Measurements from ENCODE around the gene ABHD15.

Gene ABHD15

DNA sequence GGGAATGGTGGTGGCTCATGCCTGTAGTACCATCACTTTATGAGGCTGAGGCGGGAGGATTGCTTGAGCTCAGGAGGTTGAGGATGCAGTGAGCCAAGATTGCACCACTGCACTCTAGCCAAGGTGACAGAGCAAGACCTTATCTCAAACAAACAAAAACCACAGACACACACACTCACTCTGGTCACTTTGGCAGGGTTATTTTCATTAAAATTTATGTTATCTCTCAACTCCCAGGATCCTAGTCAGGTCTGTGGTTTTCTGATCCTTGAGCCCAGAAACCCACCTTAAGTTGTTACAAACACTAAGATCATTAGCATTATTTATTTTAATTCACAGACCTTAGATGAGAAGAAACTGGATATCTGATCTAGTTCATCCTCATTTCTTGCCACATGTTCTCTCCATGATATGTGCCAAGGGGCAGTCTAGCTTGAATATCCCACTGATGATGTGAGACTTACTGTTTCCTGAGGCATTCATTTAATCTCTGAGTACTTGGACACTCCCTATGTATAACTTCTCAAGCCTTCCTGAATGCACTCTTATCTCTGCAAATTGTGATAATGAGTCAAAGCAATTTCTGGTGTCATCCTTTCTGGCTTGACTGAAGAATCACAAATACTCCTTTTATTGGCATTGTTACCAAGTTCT is 9.6 kb downstream of the ABHD15 start:
- CTCF ChIA-PET = interaction anchor here (0.7 to 1.4 kb wide), 2 partner anchors 187 to 255 kb away, joined by 3 to 5 read pairs; no protein-coding TSS in a partner anchor
- TF ChIP-seq LEF1 (IDR thresholded peaks at IDR 0.05; ENCODE audit: borderline replicate concordance) = no peak
- TF ChIP-seq TARDBP (IDR thresholded peaks at IDR 0.05) = no peak
- no peak for TF ChIP-seq ARNT (IDR thresholded peaks at IDR 0.05)
- TF ChIP-seq FOXA1 (IDR thresholded peaks at IDR 0.05) = no peak
- no peak for TF ChIP-seq NFRKB (IDR thresholded peaks at IDR 0.05)
- TF ChIP-seq FOXK2 (IDR thresholded peaks at IDR 0.05) = no peak
- no peak for TF ChIP-seq SUZ12 (IDR thresholded peaks at IDR 0.05)
- TF ChIP-seq HDGF (IDR thresholded peaks at IDR 0.05; ENCODE audit: borderline replicate concordance) = no peak
- no peak for TF ChIP-seq SP1 (IDR thresholded peaks at IDR 0.05)
- TF ChIP-seq L3MBTL2 (conservative IDR thresholded peaks at IDR 0.05) = no peak
- TF ChIP-seq ZNF384 (IDR thresholded peaks at IDR 0.05) = no peak
- no peak for TF ChIP-seq CTBP1 (IDR thresholded peaks at IDR 0.05; ENCODE audit: borderline replicate concordance)
- TF ChIP-seq ELF4 (IDR thresholded peaks at IDR 0.05) = no peak
- TF ChIP-seq FOXM1 (IDR thresholded peaks at IDR 0.05; ENCODE audit: borderline replicate concordance) = no peak
- no peak for TF ChIP-seq PKNOX1 (IDR thresholded peaks at IDR 0.05)
- no peak for TF ChIP-seq BHLHE40 (IDR thresholded peaks at IDR 0.05; ENCODE audit: borderline replicate concordance)
- POLR2A ChIA-PET = interaction anchor here (0.6 to 1.4 kb wide), 2 partner anchors 9 to 11 kb away, joined by 3 read pairs; no protein-coding TSS in a partner anchor
- DNase-seq (ENCODE audit: extremely low spot score) = no peak

DNA sequence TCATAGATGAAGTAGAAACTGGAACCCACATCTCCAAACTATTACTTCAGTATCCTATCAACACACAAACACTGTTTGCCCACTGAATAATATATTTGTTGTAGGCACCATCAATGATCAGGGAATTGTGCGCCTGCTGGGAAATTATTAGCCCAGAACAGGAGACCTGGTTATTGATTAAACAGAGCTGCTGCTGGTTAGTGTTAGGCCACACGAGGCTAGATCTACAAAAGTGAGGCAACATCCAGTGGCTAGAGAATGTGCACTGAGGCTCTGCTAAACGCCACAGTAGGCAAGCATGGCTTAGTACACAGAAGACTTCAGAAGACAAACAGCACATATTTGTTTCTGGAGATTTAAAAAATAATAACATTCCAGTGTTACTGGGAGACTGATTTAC is 11.0 kb downstream of the ABHD15 start:
- no peak for DNase-seq (ENCODE audit: extremely low spot score)
- ChIA-PET CTCF (interaction anchor here (1.4 kb wide), 1 partner anchor 186 kb away, joined by 5 read pairs; no protein-coding TSS in a partner anchor), POLR2A (no interaction called here)
- TF ChIP-seq ELF4 (IDR thresholded peaks at IDR 0.05) (no peak), TARDBP (IDR thresholded peaks at IDR 0.05) (no peak)

- no peak for TF ChIP-seq TARDBP (IDR thresholded peaks at IDR 0.05)
- TF ChIP-seq L3MBTL2 (conservative IDR thresholded peaks at IDR 0.05) = no peak
- TF ChIP-seq FOXM1 (IDR thresholded peaks at IDR 0.05; ENCODE audit: borderline replicate concordance) = no peak
- TF ChIP-seq LEF1 (IDR thresholded peaks at IDR 0.05; ENCODE audit: borderline replicate concordance) = no peak
- TF ChIP-seq SUZ12 (IDR thresholded peaks at IDR 0.05) = no peak
- TF ChIP-seq NFRKB (IDR thresholded peaks at IDR 0.05) = no peak
- no peak for TF ChIP-seq ELF4 (IDR thresholded peaks at IDR 0.05)
- TF ChIP-seq PKNOX1 (IDR thresholded peaks at IDR 0.05) = no peak
- TF ChIP-seq FOXK2 (IDR thresholded peaks at IDR 0.05) = no peak
- TF ChIP-seq ARNT (IDR thresholded peaks at IDR 0.05) = no peak
- no peak for TF ChIP-seq ZNF384 (IDR thresholded peaks at IDR 0.05)
- DNase-seq (ENCODE audit: extremely low spot score) = no peak
- ChIA-PET POLR2A (interaction anchor here (1.3 kb wide), 1 partner anchor 255 kb away, joined by 3 read pairs; the partner anchor contains the start of gene NUFIP2), CTCF (interaction anchor here (0.5 to 1.7 kb wide), 2 partner anchors 35 to 179 kb away, joined by 3 to 4 read pairs; no protein-coding TSS in a partner anchor)
Measured at GRCh38 chr17:29549177-29549923, 17.5 kb downstream of the ABHD15 start.

GRCh38 chr17:29546830-29547229 is 20.0 kb downstream of the ABHD15 start:
- TF ChIP-seq ZNF384 (IDR thresholded peaks at IDR 0.05) = no peak
- TF ChIP-seq CTBP1 (IDR thresholded peaks at IDR 0.05; ENCODE audit: borderline replicate concordance) = no peak
- no peak for TF ChIP-seq SP1 (IDR thresholded peaks at IDR 0.05)
- no peak for TF ChIP-seq NFRKB (IDR thresholded peaks at IDR 0.05)
- no peak for TF ChIP-seq HDGF (IDR thresholded peaks at IDR 0.05; ENCODE audit: borderline replicate concordance)
- DNase-seq (ENCODE audit: extremely low spot score) = no peak
- POLR2A ChIA-PET = no interaction called here
- CTCF ChIA-PET = no interaction called here

- CTCF ChIA-PET = interaction anchor here (1.0 kb wide), 1 partner anchor 10 kb away, joined by 3 read pairs; no protein-coding TSS in a partner anchor
- DNase-seq (ENCODE audit: extremely low spot score) = no peak
- POLR2A ChIA-PET = no interaction called here
- TF ChIP-seq BHLHE40 (IDR thresholded peaks at IDR 0.05; ENCODE audit: borderline replicate concordance) = no peak
- TF ChIP-seq FOXM1 (IDR thresholded peaks at IDR 0.05; ENCODE audit: borderline replicate concordance) = no peak
- TF ChIP-seq SUZ12 (IDR thresholded peaks at IDR 0.05) = no peak
- TF ChIP-seq L3MBTL2 (conservative IDR thresholded peaks at IDR 0.05) = no peak
- no peak for TF ChIP-seq CTBP1 (IDR thresholded peaks at IDR 0.05; ENCODE audit: borderline replicate concordance)
- no peak for TF ChIP-seq ARNT (IDR thresholded peaks at IDR 0.05)
- TF ChIP-seq FOXA1 (IDR thresholded peaks at IDR 0.05) = no peak
- TF ChIP-seq TARDBP (IDR thresholded peaks at IDR 0.05) = no peak
- TF ChIP-seq FOXK2 (IDR thresholded peaks at IDR 0.05) = no peak
- TF ChIP-seq LEF1 (IDR thresholded peaks at IDR 0.05; ENCODE audit: borderline replicate concordance) = no peak
- no peak for TF ChIP-seq SP1 (IDR thresholded peaks at IDR 0.05)
- no peak for TF ChIP-seq ZNF384 (IDR thresholded peaks at IDR 0.05)
- TF ChIP-seq ELF4 (IDR thresholded peaks at IDR 0.05) = no peak
- TF ChIP-seq NFRKB (IDR thresholded peaks at IDR 0.05) = no peak
- no peak for TF ChIP-seq PKNOX1 (IDR thresholded peaks at IDR 0.05)
- no peak for TF ChIP-seq HDGF (IDR thresholded peaks at IDR 0.05; ENCODE audit: borderline replicate concordance)
Measured at GRCh38 chr17:29546085-29546484, 20.8 kb downstream of the ABHD15 start.

DNA sequence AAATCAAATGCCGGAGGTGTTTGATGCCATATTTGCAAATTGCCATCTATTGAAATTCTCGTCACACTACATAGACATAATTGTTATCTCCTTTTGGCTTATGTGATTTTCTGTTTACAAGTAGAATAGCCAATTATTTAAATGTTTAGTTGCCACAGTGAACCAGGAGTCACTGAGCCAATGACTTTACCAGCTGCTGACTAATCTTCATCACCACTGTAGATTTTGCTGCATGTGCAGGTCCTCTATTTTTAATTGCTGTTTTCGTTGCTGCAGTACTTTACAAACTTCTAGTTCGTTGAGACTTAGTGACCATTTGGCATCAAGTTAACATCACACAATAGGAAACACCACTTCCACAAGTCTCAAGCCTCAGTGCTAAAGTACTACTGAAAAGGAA is 22.8 kb downstream of the ABHD15 start:
- POLR2A ChIA-PET = no interaction called here
- CTCF ChIA-PET = interaction anchor here (0.6 kb wide), 1 partner anchor 17 kb away, joined by 5 read pairs; no protein-coding TSS in a partner anchor
- DNase-seq (ENCODE audit: extremely low spot score) = no peak
- TF ChIP-seq PKNOX1 (IDR thresholded peaks at IDR 0.05) (no peak), HDGF (IDR thresholded peaks at IDR 0.05; ENCODE audit: borderline replicate concordance) (no peak), L3MBTL2 (conservative IDR thresholded peaks at IDR 0.05) (no peak), BHLHE40 (IDR thresholded peaks at IDR 0.05; ENCODE audit: borderline replicate concordance) (no peak), SP1 (IDR thresholded peaks at IDR 0.05) (no peak), ELF4 (IDR thresholded peaks at IDR 0.05) (no peak), CTBP1 (IDR thresholded peaks at IDR 0.05; ENCODE audit: borderline replicate concordance) (no peak), NFRKB (IDR thresholded peaks at IDR 0.05) (no peak), FOXA1 (IDR thresholded peaks at IDR 0.05) (no peak)

Measured in HEK293T (cell line).